GM12891 (cell line): ENCODE results near the gene ACAA1.

Experiments
- POLR2A ChIP-seq: IDR thresholded peaks from 2 replicates; pipeline ENCODE4 v1.6.1; 2011; ENCODE audit warnings: low read depth, low read length, control low read depth
- POLR2AphosphoS5 ChIP-seq: IDR thresholded peaks from 2 replicates; pipeline ENCODE4 v1.6.1; 2011; ENCODE audit warnings: low read depth, low read length, control low read depth
- TAF1 ChIP-seq: IDR thresholded peaks from 2 replicates; pipeline ENCODE4 v1.6.1; 2011; ENCODE audit warnings: low read depth, low read length, control low read depth

GRCh38 chr3:38171622-38172021 lies 34.7 kb upstream of the ACAA1 start:
- TF ChIP-seq POLR2A (no peak), POLR2AphosphoS5 (no peak), TAF1 (no peak)
